ENCODE data around the gene C11orf68.

GRCh38 chr11:65900125-65900898, 18.6 kb downstream of the C11orf68 start, which contains the start of gene FOSL1:
- TF ChIP-seq ZNF112 (tag by site-specific recombination; IDR thresholded peaks at IDR 0.05) (no peak), ZBTB1 (tag by site-specific recombination; IDR thresholded peaks at IDR 0.05) (no peak), PATZ1 (tag by site-specific recombination; IDR thresholded peaks at IDR 0.05) (peak; percentile 81), GLIS1 (tag by site-specific recombination; IDR thresholded peaks at IDR 0.05) (peak; percentile 83), ZBTB21 (tag by site-specific recombination; IDR thresholded peaks at IDR 0.05) (0 out of 2 replicates have a peak, but pooled peaks have one; percentile 29), ZNF792 (tag by site-specific recombination; IDR thresholded peaks at IDR 0.05) (no peak), ZNF600 (tag by site-specific recombination; IDR thresholded peaks at IDR 0.05) (no peak), OSR2 (tag by site-specific recombination; IDR thresholded peaks at IDR 0.05) (no peak), ZNF292 (tag by site-specific recombination; IDR thresholded peaks at IDR 0.05; ENCODE audit: borderline replicate concordance, low read depth) (no peak), ZNF791 (tag by site-specific recombination; IDR thresholded peaks at IDR 0.05) (no peak)
- TF ChIP-seq, protein P1, sequence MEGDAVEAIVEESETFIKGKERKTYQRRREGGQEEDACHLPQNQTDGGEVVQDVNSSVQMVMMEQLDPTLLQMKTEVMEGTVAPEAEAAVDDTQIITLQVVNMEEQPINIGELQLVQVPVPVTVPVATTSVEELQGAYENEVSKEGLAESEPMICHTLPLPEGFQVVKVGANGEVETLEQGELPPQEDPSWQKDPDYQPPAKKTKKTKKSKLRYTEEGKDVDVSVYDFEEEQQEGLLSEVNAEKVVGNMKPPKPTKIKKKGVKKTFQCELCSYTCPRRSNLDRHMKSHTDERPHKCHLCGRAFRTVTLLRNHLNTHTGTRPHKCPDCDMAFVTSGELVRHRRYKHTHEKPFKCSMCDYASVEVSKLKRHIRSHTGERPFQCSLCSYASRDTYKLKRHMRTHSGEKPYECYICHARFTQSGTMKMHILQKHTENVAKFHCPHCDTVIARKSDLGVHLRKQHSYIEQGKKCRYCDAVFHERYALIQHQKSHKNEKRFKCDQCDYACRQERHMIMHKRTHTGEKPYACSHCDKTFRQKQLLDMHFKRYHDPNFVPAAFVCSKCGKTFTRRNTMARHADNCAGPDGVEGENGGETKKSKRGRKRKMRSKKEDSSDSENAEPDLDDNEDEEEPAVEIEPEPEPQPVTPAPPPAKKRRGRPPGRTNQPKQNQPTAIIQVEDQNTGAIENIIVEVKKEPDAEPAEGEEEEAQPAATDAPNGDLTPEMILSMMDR (tag by site-specific recombination; IDR thresholded peaks at IDR 0.05), result no peak

Data from HEK293 (cell line).